IPS-NIHi11 (cell line): ENCODE data around the gene FER1L5.

ENCODE experiments used
- DNase-seq: peaks from one replicate; pipeline ENCODE4 v3.0.0; 2012; ENCODE audit warnings: mixed read lengths, low spot score

The FER1L5 gene

DNA sequence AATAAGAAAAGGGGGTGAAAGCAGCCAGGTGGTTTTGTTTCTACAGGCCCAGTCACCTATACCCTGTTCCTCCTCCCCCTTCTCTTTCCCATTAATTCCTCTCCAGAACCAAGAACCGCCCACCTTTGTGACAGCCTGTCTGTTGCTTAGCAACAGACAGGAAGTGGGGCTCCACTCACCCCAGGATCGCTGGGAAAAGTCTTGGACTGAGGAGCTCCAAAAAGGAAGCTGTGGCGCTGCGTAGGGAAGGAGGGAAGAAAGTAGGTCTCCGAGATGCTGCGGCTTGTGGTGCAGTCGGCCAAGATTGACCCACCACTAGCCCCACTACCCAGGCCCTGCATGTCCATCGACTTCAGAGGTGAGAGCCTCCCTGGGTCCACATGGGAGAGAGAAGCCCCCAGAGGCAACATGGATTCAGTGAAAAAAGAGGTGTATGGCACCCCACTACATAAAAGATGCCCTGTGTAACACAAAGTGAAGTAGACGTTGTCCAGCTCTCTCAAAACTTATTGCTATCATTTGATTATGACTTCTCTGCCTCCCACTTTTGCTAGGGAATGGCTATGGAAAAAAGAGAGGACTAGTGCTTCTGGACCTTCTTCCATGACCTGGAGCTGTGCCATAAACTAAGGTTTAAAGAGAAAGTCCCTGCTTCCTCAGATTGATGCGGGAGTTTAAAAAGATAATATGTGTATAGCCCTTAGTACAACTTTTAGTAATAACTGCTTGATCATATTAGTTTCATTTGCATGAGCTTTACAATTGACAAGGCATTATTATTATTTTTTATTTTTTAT is at the start of gene FER1L5:
Gene FER1L5 (plus strand): TSS at position 201 of the 797 bp plus-strand sequence. CDS start 73 bp downstream, at position 274.
- DNase-seq, result peak; percentile 85

DNA sequence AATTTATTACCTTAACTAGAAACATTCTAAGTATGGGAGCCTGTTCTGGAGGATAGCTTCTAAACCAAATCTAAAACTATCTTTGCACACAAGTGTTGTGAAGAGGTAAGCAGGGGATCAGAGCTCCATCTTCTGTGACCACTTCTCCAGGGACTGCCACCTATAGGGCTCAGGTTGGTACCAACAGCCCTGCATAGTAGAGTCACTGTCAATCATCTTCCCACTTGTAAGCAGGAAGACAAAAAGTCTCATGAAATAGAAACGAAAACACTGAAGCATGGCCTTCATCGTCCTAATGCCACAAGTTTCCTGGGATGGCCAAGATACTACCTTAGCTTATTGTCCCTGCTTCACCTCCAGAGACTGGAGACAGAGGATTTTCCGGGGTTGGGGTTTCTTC is 48.3 kb upstream of the FER1L5 start:
- no peak for DNase-seq

DNA sequence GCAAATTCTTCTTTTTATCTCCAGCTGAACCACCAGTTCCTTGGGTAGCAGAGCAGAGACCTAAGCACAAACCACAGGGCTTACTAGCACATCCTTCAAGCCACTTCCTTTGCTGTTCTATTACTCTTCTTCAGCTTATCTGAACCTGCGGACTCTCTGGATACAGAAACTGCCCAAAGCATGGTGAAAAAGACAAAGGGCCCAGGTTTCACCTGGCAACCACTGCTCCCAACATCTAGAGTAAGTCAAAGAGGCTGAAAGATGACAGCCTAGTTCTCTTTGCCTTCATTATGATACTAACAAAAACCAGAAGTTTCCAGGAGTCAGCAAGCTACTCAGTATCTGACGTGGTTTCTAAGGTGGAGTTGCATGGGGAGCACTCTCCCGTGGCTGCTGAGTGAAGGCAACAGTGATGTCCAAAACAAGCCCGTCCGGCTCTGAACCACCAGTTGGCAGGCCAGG is 47.8 kb upstream of the FER1L5 start:
- DNase-seq, result no peak

DNA sequence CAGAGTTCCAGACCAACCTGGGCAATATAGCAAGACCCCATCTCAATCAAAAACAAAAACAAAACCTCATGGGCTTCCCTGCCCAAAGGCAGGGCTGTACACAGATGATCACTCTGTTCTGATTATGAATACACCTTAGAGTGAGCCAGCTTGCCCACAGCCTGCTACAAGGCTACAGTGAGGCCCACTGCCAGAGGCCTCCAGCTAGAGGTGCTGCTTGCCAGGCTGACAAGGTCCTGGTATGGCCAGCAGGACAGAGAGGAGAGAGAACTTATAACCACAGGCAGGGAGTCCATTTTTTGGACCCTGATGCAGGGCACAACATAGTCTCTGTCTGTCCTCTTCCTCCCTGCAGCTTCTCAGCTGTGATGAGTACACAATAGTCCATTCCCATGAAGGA is 46.0 kb upstream of the FER1L5 start:
- no peak for DNase-seq

DNA sequence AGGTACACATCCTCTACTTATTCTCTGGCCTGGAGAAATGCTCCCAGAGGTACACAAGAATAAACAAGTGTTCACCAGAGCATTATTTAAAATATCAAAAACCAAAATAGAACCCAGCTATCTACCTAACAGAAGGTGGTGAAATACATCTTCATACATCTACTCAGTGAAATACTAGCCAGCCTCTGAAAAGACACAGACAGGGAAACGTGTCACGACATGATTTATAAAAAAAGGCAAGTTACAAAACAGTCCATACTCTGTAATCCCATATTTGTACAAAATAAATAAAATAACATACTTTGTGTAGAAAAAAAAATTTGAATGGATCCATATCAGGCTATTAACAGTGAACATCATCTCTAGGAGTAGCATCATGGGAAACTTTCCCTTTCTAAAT is 42.6 kb upstream of the FER1L5 start:
- DNase-seq, result no peak

DNA sequence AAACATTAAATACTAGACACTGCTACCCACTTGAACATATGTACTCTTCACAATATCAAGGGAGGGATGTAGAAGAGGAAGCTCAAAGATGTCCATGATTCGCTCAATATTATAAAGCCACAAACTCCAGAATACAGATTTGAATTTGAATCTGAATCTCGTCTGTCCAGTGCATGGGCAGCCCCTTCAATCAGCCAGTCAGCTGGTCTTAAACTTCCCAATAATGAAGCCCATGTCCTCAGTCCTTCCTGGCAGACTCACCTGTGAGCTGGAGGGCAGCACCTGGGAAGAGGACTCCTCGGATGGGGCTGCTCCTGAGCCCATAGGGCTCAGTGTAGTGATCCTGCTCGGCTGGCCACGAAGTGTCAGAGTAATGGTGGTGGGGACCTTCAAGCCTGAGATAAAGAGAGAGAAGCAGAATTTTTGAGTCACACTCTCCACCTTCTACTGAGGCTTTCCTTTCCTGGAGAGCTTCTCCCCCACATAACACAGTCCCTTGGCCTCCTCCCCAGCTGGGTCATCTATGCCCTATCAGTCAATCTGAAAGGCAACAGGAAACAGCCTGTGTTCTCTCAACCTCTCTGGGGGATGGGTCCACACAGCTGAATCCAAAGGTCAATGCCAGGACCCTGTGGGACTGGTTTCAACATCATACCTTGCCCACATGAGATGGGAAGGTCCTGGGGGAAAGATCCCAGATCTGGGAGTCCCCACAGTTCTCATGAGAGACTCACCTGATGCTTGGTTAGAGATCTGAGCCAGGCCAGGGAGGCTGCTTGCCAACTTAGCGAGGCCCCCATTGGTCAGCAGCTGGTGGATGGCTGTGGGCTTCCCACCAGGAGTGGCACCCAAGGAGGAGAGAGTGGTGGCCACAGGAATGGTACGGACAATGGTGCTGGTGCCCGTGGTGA is 40.9 kb upstream of the FER1L5 start:
- DNase-seq, result no peak

DNA sequence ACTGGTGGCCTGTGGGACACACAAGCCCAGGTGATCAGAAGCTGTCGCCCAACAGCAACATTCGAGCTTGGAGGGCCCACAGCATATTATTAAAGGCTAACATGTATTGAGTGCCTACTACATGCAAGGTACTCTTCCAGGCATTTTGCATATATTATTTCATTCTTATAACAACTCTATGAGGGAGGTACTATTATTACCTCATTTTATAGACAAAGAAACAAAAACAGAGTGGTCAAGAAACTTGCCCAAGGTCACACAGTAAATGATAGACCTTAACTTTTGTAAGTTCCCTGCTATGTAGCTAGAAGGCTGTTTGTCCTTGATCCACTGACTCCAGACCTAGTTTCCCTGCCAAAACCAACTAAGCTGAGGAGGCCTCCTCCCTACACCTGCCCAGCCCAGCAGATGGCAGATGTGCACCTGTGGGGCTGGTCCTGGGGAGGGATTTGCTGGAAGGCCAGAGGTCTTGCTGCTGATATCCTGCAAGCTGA is 40.2 kb upstream of the FER1L5 start:
- DNase-seq, result peak; percentile 17

DNA sequence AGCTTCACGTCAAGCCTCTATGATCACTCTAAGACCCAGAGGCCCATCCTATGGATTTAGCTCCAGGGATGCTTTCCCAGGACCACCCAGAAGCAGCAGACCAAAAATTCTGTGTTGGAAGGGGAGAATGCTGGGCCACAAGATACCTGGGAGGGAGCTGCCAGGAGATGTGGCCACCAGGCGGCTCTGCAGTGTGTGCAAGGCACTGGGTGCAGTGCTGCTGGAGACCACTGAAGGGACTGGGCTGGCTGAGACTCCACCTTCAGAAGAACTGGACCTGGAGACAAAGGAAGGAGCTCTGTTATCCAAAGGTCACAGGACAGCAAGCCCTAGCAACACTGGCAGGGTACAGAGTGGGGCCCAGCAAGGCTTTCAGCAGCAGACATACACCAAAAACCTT is 38.5 kb upstream of the FER1L5 start:
- peak; percentile 23 for DNase-seq

DNA sequence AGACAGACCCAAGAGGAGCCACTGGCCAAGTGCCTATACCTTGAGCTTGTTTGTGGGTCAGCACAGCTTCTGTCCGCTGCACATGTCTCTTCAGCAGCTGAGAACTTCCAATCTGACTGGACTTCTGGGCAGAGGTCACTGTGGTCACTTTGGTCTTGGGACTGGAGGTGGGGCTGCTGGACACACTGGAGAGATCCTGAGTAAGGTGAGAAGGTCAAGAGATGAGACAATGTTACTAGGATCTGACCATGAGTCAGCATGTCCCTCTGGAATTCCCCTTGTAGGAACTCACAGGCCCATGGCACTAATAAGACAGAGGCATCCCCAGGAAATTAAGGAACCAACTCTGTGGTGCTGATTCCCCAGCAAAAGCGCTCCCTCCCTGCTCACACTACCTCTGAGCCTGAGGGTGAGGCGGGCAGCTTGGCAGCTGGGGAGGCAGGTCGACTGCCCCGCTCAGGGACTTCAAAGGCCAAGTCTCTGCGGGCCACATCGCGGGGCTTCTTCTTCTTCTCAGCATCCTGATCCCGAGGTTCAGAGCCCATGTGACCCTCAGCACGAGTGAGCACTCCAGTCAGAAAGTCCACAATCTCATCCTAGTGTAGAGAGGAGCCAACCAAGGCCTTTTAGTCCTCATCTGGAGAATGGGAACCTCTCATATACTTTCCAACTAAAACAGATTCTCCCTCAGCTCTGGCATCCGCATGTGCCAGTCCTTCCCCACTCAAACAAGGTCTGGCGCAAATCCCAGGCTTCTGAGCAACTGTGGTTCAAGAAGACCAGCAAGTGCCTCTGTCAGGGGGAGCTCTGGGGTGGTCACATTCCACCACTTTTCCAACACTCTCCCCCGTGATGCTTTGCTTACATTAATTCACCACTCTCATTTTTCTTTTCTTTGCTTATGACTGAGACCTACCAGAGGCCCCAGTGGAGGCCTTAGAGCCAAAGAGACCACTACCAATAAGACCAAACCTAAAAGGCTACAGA is 33.8 kb upstream of the FER1L5 start:
- DNase-seq, result no peak

DNA sequence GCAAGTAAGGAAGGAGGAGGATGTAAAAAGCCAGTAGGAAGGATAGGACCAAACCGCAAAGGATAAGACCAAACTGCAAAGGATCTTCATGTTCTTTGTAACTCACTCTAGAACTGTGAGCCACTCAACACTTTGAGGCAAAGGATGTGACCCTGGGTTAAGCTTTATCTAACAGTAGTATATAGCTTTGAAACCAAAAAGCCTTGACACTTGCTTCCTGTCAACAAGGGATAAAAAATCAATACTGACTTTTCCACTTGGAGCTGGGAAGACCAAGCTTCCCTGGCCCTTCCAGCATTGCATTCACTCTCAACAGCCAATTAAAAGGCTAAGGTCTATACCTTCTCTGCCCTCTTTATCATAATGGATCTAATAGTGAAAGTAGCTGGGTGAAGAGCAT is 26.4 kb upstream of the FER1L5 start:
- no peak for DNase-seq

DNA sequence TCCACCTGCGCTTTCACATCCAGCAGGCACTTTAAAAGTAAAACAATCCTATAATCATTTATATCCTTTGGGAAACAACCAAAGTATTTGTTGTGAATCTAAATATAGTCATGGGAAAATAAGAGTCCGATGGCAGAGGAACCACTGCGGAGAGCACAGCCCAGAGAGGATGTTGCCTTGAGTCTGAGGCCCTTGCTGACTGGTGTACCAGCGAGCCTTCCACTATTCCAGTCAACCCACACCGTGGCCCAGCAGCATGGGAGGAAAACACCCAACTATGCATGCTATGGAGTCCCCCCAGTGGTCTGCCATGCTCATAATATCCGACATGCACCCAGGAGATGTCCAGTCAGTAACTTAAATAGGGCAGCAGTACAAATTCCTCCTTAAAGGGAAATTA is 26.0 kb upstream of the FER1L5 start:
- no peak for DNase-seq

DNA sequence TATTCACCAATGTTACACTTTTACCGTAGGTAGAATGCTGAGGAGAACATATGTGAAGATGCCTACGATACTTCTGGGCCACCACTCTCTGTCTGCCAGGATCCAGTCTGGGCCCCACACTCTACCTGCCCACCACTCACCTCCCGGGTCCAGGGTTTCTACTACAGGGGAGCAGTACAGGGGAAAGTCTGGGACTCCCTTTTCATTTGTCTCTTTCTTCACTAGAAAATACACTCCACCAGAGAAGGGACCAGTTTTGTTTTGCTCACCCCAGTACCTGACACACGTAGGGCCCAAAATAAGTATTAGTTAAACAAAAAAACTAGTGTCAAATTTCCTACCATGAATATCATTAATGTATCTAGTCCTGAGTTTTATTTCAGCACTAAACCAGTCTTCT is 25.6 kb upstream of the FER1L5 start:
- DNase-seq, result no peak

DNA sequence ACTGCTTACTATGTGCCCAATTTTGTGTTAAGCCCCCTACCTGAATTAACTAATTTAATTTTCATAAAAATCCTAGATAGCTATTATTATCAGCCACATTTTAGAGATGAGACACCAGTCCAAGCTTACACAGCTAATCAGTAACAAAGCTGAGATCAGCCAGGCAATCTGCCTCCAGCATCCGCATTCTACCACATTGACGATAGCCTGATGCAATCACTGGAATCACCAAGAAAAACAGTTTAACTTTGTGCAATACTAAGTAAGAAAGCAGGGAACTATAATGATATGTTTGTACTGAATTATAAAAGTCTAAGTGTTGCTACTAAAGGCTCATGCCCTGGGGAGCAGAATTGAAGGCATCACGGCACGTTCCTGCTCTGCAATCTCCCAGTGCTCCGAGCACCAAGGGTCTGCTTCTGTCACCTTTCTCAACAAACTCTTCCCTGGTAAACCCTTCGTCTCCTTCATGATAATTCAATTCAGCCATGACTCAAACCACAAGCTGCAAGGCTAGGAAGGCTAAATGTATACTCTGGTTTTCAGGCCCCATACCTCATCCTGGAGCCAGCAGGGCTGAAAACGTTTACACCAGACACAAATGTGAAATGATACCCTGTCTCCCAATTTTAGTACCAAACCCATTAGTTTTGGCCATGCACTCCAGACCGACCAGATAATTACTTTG is 23.8 kb upstream of the FER1L5 start:
- DNase-seq, result no peak

DNA sequence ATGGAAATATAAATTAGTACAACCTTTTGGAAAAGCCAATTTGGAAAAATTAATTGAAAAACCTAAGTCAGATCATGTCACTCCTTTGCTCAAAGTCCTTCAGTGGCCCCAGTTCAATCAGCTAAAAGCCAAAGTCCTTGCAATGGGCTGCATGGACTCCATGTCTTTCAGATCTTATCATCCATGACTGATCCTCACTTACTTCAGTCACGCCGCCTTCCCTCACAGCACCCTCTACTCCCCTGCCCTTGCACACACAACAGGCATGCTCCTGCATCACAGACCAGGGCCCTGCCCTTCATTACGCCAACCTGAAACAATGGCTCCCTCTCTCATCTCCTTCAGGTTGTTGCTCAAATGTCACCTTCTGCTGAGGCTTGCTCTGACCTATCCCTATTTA is 20.0 kb upstream of the FER1L5 start:
- DNase-seq, result no peak

DNA sequence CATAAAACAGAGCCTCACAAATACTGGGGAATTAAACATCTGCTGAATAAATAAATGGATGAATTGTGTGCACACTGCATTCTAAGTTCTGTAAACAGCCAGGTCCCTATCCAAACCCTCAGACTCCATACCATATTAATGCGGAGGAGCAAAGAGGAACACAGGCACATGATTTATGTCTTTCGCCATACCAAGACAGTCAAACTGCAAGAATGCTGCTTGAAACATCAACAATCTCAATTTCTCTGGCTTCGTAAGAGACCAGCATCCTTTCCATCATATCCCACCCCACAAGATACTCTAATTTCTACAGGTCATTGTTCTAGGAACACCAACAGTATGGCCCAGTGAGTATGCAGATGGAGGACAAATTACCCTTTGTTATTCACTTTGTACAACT is 19.4 kb upstream of the FER1L5 start:
- DNase-seq, result no peak

DNA sequence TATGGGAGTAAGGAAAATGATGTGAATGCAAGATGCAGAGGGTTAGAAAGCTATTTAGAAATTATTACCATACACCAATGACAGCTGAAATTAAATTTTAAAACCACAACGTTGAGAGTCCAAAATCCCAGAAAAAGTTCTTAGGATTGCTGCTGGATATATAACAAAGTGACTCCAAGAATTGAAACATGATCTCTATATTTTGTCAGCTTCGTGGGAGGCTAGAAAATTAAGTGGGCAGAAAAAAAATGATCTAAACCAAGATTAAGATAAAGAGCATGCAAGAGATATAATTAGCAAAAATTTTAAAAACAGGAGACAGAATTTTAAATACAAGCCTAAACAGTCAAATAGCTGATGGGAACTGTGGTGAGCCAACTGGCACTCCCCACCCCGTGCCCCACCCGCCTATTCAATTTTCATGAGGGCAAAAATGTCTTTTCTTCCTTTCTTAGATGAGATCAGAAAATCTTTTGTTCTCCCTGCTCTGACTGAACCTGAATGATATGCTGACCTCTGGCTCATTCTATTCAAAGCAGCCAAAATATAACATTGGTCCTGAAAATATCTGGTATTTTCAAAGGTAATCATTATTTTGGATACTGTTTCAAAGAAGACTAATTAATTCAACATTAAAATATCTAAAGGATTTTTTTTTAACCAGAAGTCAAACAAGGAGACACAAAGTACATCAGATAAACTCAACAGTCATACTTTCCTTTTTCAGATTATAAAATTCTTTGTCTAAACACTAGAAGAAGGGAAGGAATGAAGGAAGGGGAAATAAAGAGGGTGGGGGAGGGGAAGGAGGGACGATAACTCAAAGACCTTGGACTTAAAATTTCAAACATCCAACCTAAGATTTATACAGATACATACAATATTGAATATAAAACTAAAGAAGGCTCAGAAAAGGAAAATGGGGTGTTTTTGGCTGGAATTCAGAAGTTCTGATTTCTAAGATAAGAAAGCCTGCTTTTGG is 16.7 kb upstream of the FER1L5 start:
- DNase-seq, result no peak

DNA sequence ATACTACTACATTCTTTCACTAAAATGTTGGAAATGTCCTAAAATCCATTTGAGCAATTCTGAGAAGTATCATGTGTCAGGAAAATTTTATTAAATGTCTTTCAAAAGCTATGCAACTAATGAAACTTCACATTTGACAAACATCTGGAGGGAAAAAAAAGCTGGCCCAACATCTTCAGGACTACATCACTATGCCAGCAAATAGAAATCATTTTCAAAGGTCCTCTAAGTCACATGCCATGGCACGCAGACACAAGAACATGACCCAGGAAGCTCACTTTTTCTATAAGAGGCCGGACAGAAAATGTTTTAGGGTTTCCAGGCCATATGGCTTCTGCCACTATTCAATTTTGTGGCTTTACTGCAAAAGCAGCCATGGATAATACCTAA is 16.0 kb upstream of the FER1L5 start:
- DNase-seq, result no peak

DNA sequence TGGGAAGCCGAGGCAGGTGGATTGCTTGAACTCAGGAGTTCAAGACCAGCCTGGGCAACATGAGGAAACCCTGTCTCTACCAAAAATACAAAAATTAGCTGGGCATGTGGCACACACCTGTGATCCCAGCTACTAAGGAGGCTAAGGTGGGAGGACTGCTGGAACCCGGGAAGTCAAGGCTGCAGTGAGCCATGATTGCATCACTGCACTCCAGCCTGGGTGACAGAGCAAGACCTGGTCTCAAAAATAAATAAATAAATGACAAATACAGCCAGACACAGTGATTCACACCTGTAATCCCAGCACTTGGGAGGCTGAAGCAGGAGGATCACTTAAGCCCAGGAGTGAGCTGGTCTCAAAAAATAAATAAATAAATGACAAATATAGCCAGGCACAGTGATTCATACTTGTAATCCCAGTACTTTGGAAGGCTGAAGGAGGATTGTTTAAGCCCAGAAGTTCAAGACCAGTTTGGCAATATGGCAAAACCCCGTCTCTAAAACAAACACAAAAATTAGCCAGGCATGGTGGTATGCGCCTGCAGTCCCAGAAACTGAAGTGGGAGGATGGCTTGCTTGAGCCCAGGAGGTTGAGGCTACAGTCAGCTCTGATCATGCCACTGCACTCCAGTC is 10.6 kb upstream of the FER1L5 start:
- DNase-seq, result no peak

DNA sequence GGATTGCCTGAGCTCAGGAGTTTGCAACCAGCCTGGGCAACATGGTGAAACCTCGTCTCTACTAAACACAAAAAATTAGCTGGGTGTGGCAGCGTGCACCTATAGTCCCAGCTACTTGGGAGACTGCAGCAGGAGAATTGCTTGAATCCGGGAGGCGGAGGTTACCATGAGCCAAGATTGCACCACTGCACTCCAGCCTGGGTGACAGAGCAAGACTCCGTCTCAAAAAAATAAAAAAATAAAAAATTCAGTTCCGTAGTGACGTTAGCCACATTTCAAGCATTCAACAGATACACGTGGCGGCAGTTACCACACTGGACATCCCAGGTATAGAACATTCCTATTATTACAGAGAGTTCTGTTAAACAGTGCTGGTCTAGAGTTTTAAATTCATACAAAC is 8.9 kb upstream of the FER1L5 start:
- DNase-seq, result no peak
